WTC11 (cell line): ENCODE measurements around the gene SUPT3H. TPM values are rescaled to one million over a fixed set of nuclear protein-coding genes. Genes with fewer than 3 reads are reported as not detected.

Experiments
- ATAC-seq: fragments of 200-7000 bp; cut with Tn5 transposase; 2 replicates; pipeline ENCODE4 v1.10.0; 2021; ENCODE audit warnings: mild to moderate bottlenecking, moderate library complexity
- CTCF ChIA-PET: fragments of 300-600 bp; sonication (Branson Sonifier 250); formaldehyde crosslinking; loops from one replicate; lab custom pipeline; 2021; ENCODE audit warnings: antibody characterized with exemption; lab: Charles Lee
- POLR2A ChIA-PET: fragments of 350-600 bp; sonication (Branson Sonifier 250); formaldehyde crosslinking; loops from one replicate; lab custom pipeline; 2021; ENCODE audit warnings: antibody characterized with exemption; lab: Charles Lee
- DNase-seq: peaks from one replicate; pipeline ENCODE4 v3.0.0; 2021; ENCODE audit warnings: low spot score
- H3K27ac Mint-ChIP-seq: 2 replicates; pipeline ENCODE4 v1.8.0; 2021; ENCODE audit warnings: mixed read lengths
- H3K27me3 Mint-ChIP-seq: 2 replicates; pipeline ENCODE4 v1.8.0; 2021; ENCODE audit warnings: low read depth, mild to moderate bottlenecking, moderate library complexity, mixed read lengths
- H3K36me3 Mint-ChIP-seq: 2 replicates; pipeline ENCODE4 v1.8.0; 2021; ENCODE audit warnings: mixed read lengths
- H3K4me1 Mint-ChIP-seq: 2 replicates; pipeline ENCODE4 v1.8.0; 2022; ENCODE audit warnings: mixed read lengths
- H3K4me3 Mint-ChIP-seq: 2 replicates; pipeline ENCODE4 v1.8.0; 2021; ENCODE audit warnings: mild to moderate bottlenecking, moderate library complexity, mixed read lengths
- H3K9me3 Mint-ChIP-seq: 2 replicates; pipeline ENCODE4 v1.8.0; 2021; ENCODE audit warnings: mixed read lengths
- ARID4B ChIP-seq: sonication (generic); formaldehyde crosslinking; IDR thresholded peaks from 2 replicates; pipeline ENCODE4 v1.8.0; 2023; ENCODE audit warnings: missing genetic modification reagents, mild to moderate bottlenecking, borderline replicate concordance
- CREB1 ChIP-seq: sonication (generic); formaldehyde crosslinking; IDR thresholded peaks from 2 replicates; pipeline ENCODE4 v1.8.0; 2023; ENCODE audit warnings: mild to moderate bottlenecking, missing genetic modification reagents
- ERG ChIP-seq: fragments of 250-450 bp; sonication (Bioruptor Pico); IDR thresholded peaks from 2 replicates; pipeline ENCODE4 v1.8.0; 2021; ENCODE audit warnings: mild to moderate bottlenecking
- ETV6 ChIP-seq: sonication (generic); formaldehyde crosslinking; IDR thresholded peaks from 2 replicates; pipeline ENCODE4 v1.8.1; 2022; ENCODE audit warnings: mild to moderate bottlenecking, missing genetic modification reagents
- FOXJ3 ChIP-seq: sonication (generic); formaldehyde crosslinking; IDR thresholded peaks from 2 replicates; pipeline ENCODE4 v1.9.0; 2021; ENCODE audit warnings: missing genetic modification reagents, mild to moderate bottlenecking, borderline replicate concordance
- FOXK1 ChIP-seq: sonication (generic); formaldehyde crosslinking; IDR thresholded peaks from 2 replicates; pipeline ENCODE4 v1.8.0; 2022; ENCODE audit warnings: mild to moderate bottlenecking, moderate library complexity, missing genetic modification reagents
- GABPB1 ChIP-seq: sonication (generic); formaldehyde crosslinking; IDR thresholded peaks from 2 replicates; pipeline ENCODE4 v1.8.1; 2023; ENCODE audit warnings: mild to moderate bottlenecking, missing genetic modification reagents
- JAZF1 ChIP-seq: fragments of 250-450 bp; sonication (Bioruptor Pico); IDR thresholded peaks from 2 replicates; pipeline ENCODE4 v1.9.0; 2021; ENCODE audit warnings: moderate library complexity, mild to moderate bottlenecking, inconsistent platforms
- NR1H2 ChIP-seq: sonication (generic); formaldehyde crosslinking; IDR thresholded peaks from 2 replicates; pipeline ENCODE4 v1.9.0; 2021; ENCODE audit warnings: mild to moderate bottlenecking, moderate library complexity, missing genetic modification reagents
- OVOL2 ChIP-seq: fragments of 250-450 bp; sonication (Bioruptor Pico); IDR thresholded peaks from 2 replicates; pipeline ENCODE4 v1.9.0; 2021; ENCODE audit warnings: mild to moderate bottlenecking, borderline replicate concordance
- SMAD4 ChIP-seq: sonication (generic); formaldehyde crosslinking; IDR thresholded peaks from 2 replicates; pipeline ENCODE4 v1.8.0; 2022; ENCODE audit warnings: mild to moderate bottlenecking, missing genetic modification reagents
- TEAD1 ChIP-seq: sonication (generic); formaldehyde crosslinking; IDR thresholded peaks from 2 replicates; pipeline ENCODE4 v1.8.0; 2022; ENCODE audit warnings: mild to moderate bottlenecking, missing genetic modification reagents
- TEAD4 ChIP-seq: sonication (generic); formaldehyde crosslinking; IDR thresholded peaks from 2 replicates; pipeline ENCODE4 v1.8.0; 2022; ENCODE audit warnings: mild to moderate bottlenecking, missing genetic modification reagents
- ZNF219 ChIP-seq: sonication (generic); formaldehyde crosslinking; IDR thresholded peaks from 2 replicates; pipeline ENCODE4 v1.8.0; 2023; ENCODE audit warnings: missing genetic modification reagents, mild to moderate bottlenecking, borderline replicate concordance
- ZNF317 ChIP-seq: sonication (generic); formaldehyde crosslinking; IDR thresholded peaks from 2 replicates; pipeline ENCODE4 v1.8.1; 2023; ENCODE audit warnings: low read depth, mild to moderate bottlenecking, moderate library complexity, missing genetic modification reagents, borderline replicate concordance
- ZNF671 ChIP-seq: fragments of 250-450 bp; sonication (Bioruptor Pico); IDR thresholded peaks from 2 replicates; pipeline ENCODE4 v1.8.0; 2021; ENCODE audit warnings: mild to moderate bottlenecking
- total RNA-seq: library from RNA; stranded (reverse); gene quantifications from 3 replicates; pipeline ENCODE4 v1.2.3, GENCODE V29; 2021
- TF ChIP-seq, protein P1 (sequence below): fragments of 250-450 bp; sonication (Bioruptor Pico); IDR thresholded peaks from 2 replicates; pipeline ENCODE4 v1.9.0; 2021; ENCODE audit warnings: mild to moderate bottlenecking
- TF ChIP-seq, protein P2 (sequence below): sonication (generic); formaldehyde crosslinking; IDR thresholded peaks from 2 replicates; pipeline ENCODE4 v1.8.0; 2022; ENCODE audit warnings: mild to moderate bottlenecking, missing genetic modification reagents

The SUPT3H gene
- total RNA-seq, 1 experiment from 2014 or later = 15.3 TPM

DNA sequence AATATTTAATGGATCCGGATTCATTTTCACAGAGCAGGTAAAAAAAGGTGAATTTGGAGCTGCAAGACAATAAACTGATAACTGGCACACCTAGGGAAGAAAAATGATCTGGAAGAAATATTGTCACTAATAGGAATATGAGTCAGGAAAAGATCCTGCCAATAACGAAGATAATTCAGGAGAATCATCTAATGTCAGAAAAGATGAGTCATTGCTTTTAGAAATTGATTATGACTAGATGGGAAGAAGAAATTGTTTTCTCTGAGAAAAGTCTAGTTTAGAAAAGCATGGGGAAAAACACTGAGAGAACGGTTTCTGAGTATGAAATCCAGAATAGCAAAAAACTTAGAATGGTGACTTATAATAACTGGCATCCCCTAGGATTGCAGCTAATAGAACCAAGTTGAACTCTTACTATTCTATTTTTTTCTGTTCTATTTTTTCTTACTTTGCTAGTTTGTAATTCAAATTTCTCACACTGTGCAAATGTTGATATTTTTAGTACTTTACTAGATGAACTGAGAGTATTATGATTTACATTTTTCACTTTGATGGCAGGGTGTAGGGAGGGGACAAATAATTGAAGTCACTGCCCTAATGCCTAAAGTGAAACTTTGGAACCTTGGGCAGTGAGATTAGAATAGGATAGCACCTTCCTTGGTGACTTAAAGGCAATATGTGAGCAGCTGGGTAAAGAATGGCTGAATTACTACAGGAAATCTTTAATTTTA, 38.2 kb upstream of the SUPT3H start (continued):
- TF ChIP-seq ERG (CRISPR knock-in tag) = no peak
- no peak for TF ChIP-seq ZNF317 (CRISPR knock-in tag)
- TF ChIP-seq ETV6 = no peak
- TF ChIP-seq FOXK1 (CRISPR knock-in tag) = no peak
- TF ChIP-seq FOXJ3 (CRISPR knock-in tag) = no peak

DNA sequence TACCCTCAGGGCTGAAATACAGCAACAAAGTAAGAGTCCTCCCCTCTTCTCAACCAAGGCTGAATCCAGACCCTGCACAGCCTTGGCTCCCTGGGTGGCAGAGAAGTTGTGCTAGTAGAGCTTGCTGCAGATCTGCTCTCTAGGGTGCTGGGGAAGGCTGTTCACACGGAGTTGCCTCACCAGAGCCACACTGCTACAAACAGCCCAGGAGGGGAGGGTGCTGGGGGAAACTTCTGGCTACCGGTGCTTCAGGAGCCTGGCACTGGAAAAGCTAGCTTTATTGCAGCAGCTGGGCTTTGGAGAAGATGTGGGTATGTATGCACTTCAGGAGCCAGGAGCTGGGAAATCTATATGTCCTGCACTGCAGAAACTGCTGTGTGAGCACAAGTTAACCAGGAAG, 37.6 kb upstream of the SUPT3H start:
- Mint-ChIP-seq H3K9me3 (no peaks in the 10 kb centered on the region), H3K36me3 (no peaks in the 10 kb centered on the region), H3K27me3 (peaks cover 47% of the 10 kb centered on the region), H3K4me3 (no peak overlapping the region)
- peak; percentile 13 for DNase-seq
- TF ChIP-seq NR1H2 = no peak
- TF ChIP-seq SMAD4 (CRISPR knock-in tag) = no peak
- TF ChIP-seq JAZF1 = no peak
- TF ChIP-seq, all 79 proteins: peak for 0
- Mint-ChIP-seq H3K4me1 (peaks cover 16% of the 10 kb centered on the region), H3K27ac (no peak overlapping the region)
- POLR2A ChIA-PET = no interaction called here
- CTCF ChIA-PET = no interaction called here
- ATAC-seq = no peak

- ATAC-seq (no peak), DNase-seq (no peak)
- peaks cover 14% of the 10 kb centered on the region for H3K27me3 Mint-ChIP-seq
- no peak overlapping the region for H3K27ac Mint-ChIP-seq
- H3K4me1 Mint-ChIP-seq = peaks cover 4% of the 10 kb centered on the region; the same call in 1 of the 2 replicates
- ChIA-PET CTCF (interaction anchor here (0.6 kb wide), 1 partner anchor 782 kb away, joined by 4 read pairs; no protein-coding TSS in a partner anchor), POLR2A (no interaction called here)
- no peaks in the 10 kb centered on the region for H3K36me3 Mint-ChIP-seq
- TF ChIP-seq FOXK1 (CRISPR knock-in tag) (no peak), ZNF317 (CRISPR knock-in tag) (no peak)
- H3K9me3 Mint-ChIP-seq = no peaks in the 10 kb centered on the region
- H3K4me3 Mint-ChIP-seq = no peak overlapping the region
These were observed 34.2 kb upstream of the SUPT3H start for GRCh38 chr6:45411959-45412358.

GRCh38 chr6:45400021-45400420, 22.3 kb upstream of the SUPT3H start:
- CTCF ChIA-PET = no interaction called here
- no peak for ATAC-seq

More at GRCh38 chr6:45400021-45400420, 22.3 kb upstream of the SUPT3H start:
- Mint-ChIP-seq H3K4me1 (no peaks in the 10 kb centered on the region), H3K27me3 (no peaks in the 10 kb centered on the region), H3K36me3 (no peaks in the 10 kb centered on the region), H3K9me3 (no peaks in the 10 kb centered on the region), H3K4me3 (no peak overlapping the region), H3K27ac (no peak overlapping the region)
- TF ChIP-seq ZNF671 (CRISPR knock-in tag) (no peak), OVOL2 (CRISPR knock-in tag) (no peak), TEAD1 (CRISPR knock-in tag) (no peak), GABPB1 (CRISPR knock-in tag) (no peak), ZNF219 (CRISPR knock-in tag) (no peak), NR1H2 (no peak), ARID4B (CRISPR knock-in tag) (no peak), CREB1 (CRISPR knock-in tag) (no peak), TEAD4 (CRISPR knock-in tag) (no peak)
- TF ChIP-seq, protein P1, sequence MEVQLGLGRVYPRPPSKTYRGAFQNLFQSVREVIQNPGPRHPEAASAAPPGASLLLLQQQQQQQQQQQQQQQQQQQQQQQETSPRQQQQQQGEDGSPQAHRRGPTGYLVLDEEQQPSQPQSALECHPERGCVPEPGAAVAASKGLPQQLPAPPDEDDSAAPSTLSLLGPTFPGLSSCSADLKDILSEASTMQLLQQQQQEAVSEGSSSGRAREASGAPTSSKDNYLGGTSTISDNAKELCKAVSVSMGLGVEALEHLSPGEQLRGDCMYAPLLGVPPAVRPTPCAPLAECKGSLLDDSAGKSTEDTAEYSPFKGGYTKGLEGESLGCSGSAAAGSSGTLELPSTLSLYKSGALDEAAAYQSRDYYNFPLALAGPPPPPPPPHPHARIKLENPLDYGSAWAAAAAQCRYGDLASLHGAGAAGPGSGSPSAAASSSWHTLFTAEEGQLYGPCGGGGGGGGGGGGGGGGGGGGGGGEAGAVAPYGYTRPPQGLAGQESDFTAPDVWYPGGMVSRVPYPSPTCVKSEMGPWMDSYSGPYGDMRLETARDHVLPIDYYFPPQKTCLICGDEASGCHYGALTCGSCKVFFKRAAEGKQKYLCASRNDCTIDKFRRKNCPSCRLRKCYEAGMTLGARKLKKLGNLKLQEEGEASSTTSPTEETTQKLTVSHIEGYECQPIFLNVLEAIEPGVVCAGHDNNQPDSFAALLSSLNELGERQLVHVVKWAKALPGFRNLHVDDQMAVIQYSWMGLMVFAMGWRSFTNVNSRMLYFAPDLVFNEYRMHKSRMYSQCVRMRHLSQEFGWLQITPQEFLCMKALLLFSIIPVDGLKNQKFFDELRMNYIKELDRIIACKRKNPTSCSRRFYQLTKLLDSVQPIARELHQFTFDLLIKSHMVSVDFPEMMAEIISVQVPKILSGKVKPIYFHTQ = no peak
- TF ChIP-seq, protein P2, sequence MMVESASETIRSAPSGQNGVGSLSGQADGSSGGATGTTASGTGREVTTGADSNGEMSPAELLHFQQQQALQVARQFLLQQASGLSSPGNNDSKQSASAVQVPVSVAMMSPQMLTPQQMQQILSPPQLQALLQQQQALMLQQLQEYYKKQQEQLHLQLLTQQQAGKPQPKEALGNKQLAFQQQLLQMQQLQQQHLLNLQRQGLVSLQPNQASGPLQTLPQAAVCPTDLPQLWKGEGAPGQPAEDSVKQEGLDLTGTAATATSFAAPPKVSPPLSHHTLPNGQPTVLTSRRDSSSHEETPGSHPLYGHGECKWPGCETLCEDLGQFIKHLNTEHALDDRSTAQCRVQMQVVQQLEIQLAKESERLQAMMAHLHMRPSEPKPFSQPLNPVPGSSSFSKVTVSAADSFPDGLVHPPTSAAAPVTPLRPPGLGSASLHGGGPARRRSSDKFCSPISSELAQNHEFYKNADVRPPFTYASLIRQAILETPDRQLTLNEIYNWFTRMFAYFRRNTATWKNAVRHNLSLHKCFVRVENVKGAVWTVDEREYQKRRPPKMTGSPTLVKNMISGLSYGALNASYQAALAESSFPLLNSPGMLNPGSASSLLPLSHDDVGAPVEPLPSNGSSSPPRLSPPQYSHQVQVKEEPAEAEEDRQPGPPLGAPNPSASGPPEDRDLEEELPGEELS (CRISPR knock-in tag) = no peak
- POLR2A ChIA-PET = no interaction called here
- DNase-seq = no peak
